Astrocyte of the spinal cord (primary cell): ENCODE results near the gene UNG.

Source experiments
- DNase-seq: peaks from one replicate; pipeline ENCODE4 v3.0.0; 2011; ENCODE audit warnings: low read depth, low spot score
- H3K4me3 ChIP-seq: 2 replicates; pipeline ENCODE4 v1.5.1; 2011; ENCODE audit warnings: low read depth, mild to moderate bottlenecking, low read length, moderate library complexity
- in situ Hi-C: cut with HindIII; loops from 2 replicates; pipeline ENCODE4 v1.10.0; 2017; ENCODE audit warnings: low sequenced_read_pairs
- TF ChIP-seq, protein P1 (sequence below): IDR thresholded peaks from 2 replicates; pipeline ENCODE4 v1.5.1; 2012; ENCODE audit warnings: low read depth, mild to moderate bottlenecking, low read length, inconsistent platforms

Gene UNG

DNA sequence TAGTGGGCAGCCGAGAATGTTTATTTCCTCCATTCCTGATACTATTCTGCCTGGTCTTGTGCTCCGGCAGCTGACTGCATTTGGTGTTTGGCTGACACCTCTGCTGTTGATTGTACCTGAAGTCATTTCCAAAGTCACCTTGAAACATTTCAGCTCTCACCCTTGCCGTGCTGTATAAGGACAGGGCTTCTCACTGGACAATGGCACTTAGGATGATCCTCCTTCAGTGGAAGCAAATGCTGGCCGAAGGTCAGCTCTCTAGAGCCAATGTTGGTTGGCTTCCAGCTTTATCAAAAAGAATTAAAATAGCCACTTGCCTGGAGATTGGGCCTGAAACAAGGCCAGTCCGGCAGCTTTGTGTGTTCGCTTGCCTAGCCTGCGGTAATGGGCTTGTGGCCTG lies 63.0 kb downstream of the UNG start:
- TF ChIP-seq, protein P1, sequence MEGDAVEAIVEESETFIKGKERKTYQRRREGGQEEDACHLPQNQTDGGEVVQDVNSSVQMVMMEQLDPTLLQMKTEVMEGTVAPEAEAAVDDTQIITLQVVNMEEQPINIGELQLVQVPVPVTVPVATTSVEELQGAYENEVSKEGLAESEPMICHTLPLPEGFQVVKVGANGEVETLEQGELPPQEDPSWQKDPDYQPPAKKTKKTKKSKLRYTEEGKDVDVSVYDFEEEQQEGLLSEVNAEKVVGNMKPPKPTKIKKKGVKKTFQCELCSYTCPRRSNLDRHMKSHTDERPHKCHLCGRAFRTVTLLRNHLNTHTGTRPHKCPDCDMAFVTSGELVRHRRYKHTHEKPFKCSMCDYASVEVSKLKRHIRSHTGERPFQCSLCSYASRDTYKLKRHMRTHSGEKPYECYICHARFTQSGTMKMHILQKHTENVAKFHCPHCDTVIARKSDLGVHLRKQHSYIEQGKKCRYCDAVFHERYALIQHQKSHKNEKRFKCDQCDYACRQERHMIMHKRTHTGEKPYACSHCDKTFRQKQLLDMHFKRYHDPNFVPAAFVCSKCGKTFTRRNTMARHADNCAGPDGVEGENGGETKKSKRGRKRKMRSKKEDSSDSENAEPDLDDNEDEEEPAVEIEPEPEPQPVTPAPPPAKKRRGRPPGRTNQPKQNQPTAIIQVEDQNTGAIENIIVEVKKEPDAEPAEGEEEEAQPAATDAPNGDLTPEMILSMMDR: no peak
- DNase-seq: no peak
- no peak overlapping the region for H3K4me3 ChIP-seq
- in situ Hi-C loops: no loop called here
